T-helper 17 cell (primary cell): ENCODE results near the gene C1QB. TPM values are rescaled to one million over a fixed set of nuclear protein-coding genes. Genes with fewer than 3 reads are reported as not detected.

Experiments
- ATAC-seq: fragments of 150-1000 bp; cut with Tn5 transposase; 2 replicates; pipeline ENCODE4 v1.10.0; 2021; ENCODE audit warnings: mild to moderate bottlenecking, moderate library complexity
- DNase-seq, 3 donors: peaks; one replicate each; pipeline versions ENCODE4 v3.0.0 to v3.0.0-alpha.2; 2020 to 2021
- H3K9me3 ChIP-seq: one replicate; pipeline ENCODE4 v1.7.0; 2013; ENCODE audit warnings: low read length, mild to moderate bottlenecking; ENCODE audit not compliant: control insufficient read depth, poor library complexity, severe bottlenecking
- H3K27ac Mint-ChIP-seq: one replicate; pipeline ENCODE4 v1.8.0; 2022; ENCODE audit warnings: mild to moderate bottlenecking, moderate library complexity, mixed read lengths
- H3K27me3 Mint-ChIP-seq: one replicate; pipeline ENCODE4 v1.8.0; 2022; ENCODE audit warnings: mixed read lengths
- H3K36me3 Mint-ChIP-seq: one replicate; pipeline ENCODE4 v1.8.0; 2022; ENCODE audit warnings: low read depth, mixed read lengths
- H3K4me1 Mint-ChIP-seq: one replicate; pipeline ENCODE4 v1.8.0; 2022; ENCODE audit warnings: mild to moderate bottlenecking, mixed read lengths
- H3K4me3 Mint-ChIP-seq: one replicate; pipeline ENCODE4 v1.8.0; 2022; ENCODE audit warnings: mild to moderate bottlenecking, moderate library complexity, mixed read lengths
- total RNA-seq, 4 donors: library from RNA in 2 of 4; stranded (reverse) in 2 of 4; gene quantifications; one replicate each; pipeline ENCODE4 v1.2.3 and lab custom pipeline; 2022 to 2026

The C1QB gene, protein sequence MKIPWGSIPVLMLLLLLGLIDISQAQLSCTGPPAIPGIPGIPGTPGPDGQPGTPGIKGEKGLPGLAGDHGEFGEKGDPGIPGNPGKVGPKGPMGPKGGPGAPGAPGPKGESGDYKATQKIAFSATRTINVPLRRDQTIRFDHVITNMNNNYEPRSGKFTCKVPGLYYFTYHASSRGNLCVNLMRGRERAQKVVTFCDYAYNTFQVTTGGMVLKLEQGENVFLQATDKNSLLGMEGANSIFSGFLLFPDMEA
- total RNA-seq (not detected), total RNA-seq (lab: John Stamatoyannopoulos, UW) (0 to 0.12 reads per million in 2 donors)

DNA sequence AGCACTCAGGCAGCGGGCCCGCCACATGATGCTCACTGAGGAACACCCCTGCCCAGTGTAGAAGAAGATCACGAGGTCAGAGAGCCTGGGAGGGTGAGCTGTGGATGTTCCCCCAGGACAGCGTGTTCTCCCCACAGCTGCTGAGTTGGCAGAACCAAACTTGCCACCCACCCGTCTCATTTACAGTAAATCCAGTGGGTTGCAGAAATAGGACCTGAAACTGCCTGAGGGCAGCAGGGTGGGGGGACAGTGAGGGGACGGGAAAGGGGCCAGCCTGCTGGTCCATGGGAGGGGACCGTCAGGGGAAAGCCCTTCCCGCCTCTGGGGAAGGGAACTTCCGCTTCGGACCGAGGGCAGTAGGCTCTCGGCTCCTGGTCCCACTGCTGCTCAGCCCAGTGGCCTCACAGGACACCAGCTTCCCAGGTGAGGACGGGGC lies at the start of gene C1QB:
Gene C1QB (plus strand): TSS at position 356 of the 436 bp plus-strand sequence. CDS start 6,227 bp downstream, outside the sequence.
- peaks cover 72% of the 10 kb centered on the region for H3K27me3 Mint-ChIP-seq
- H3K4me1 Mint-ChIP-seq, result no peaks in the 10 kb centered on the region
- peak within 1 kb of the TSS; percentile 65 for H3K27ac Mint-ChIP-seq
- ATAC-seq, result no peak
- no peaks in the 10 kb centered on the region for H3K9me3 ChIP-seq
- DNase-seq, result no peak
- H3K4me3 Mint-ChIP-seq, result no peak within 1 kb of the TSS
- peaks cover 3% of the 10 kb centered on the region for H3K36me3 Mint-ChIP-seq

DNA sequence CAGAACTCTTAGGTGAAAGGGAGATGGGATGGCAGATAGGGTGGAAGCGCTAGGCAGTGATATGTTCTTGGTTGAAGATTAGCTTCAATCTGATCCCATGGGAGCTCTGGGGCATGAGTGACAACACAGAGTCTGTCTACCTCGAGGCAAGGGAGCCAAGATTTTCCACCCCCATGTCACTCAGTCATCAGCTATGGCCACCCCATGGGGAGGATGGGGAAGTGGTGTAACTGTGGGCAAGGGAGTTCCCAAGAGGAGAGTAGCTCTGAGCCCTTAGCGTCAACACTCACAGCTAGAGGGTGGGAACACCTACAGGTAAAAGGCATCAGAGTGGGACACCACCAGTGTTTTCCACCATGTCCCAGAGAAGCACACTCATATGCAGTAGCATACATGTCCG lies 46.9 kb upstream of the C1QB start:
- Mint-ChIP-seq H3K27me3 (peaks cover 58% of the 10 kb centered on the region), H3K27ac (no peak overlapping the region), H3K4me1 (no peaks in the 10 kb centered on the region), H3K4me3 (no peak overlapping the region), H3K36me3 (no peaks in the 10 kb centered on the region)
- DNase-seq (no peak), ATAC-seq (no peak)
- H3K9me3 ChIP-seq, result no peaks in the 10 kb centered on the region

DNA sequence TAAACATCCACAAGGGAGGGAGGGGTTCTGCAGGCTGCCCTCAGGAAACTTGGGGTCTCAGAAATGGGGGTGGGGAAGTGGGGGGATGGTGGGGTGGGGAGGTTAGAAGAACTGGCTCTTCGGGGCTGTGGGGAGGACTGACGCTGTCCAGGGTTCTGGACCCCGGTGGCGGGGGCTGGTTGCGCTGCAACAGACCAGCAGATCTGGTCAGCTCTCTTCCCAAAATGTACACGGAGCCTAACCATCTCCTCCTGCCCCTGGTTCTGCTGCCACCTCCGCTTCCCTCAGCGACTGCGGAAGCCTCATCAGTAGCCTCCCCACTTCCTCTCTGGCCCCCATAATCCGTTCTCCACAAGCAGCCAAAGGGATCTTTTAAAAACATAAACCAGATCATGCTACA lies 45.9 kb upstream of the C1QB start:
- DNase-seq, result no peak
- Mint-ChIP-seq H3K27ac (no peak overlapping the region), H3K4me1 (no peaks in the 10 kb centered on the region), H3K36me3 (no peaks in the 10 kb centered on the region), H3K4me3 (no peak overlapping the region), H3K27me3 (peaks cover 58% of the 10 kb centered on the region)
- ATAC-seq, result no peak
- H3K9me3 ChIP-seq, result no peaks in the 10 kb centered on the region

DNA sequence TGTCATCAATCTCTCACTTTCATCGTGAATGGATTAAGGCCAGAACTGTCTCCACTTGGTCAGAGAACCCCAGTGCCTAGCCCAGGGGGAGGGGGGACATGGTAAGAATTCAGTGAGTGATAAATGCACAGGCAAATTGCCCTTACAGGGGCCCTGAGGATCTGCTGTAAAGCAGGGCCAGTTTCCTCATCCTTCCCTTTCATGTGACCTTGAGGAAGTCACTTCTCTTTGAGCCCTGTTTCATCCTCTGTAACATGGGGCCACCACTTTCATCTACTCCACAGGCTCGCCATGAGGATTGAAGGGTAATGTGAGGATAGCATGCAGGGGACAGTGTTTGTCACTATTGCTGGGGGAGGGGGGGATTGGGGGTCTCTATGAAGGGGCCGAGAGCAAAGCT lies 44.7 kb upstream of the C1QB start:
- ATAC-seq (no peak), DNase-seq (no peak)
- Mint-ChIP-seq H3K4me1 (no peaks in the 10 kb centered on the region), H3K4me3 (no peak overlapping the region), H3K27me3 (peaks cover 63% of the 10 kb centered on the region), H3K27ac (no peak overlapping the region), H3K36me3 (no peaks in the 10 kb centered on the region)
- H3K9me3 ChIP-seq, result no peaks in the 10 kb centered on the region

DNA sequence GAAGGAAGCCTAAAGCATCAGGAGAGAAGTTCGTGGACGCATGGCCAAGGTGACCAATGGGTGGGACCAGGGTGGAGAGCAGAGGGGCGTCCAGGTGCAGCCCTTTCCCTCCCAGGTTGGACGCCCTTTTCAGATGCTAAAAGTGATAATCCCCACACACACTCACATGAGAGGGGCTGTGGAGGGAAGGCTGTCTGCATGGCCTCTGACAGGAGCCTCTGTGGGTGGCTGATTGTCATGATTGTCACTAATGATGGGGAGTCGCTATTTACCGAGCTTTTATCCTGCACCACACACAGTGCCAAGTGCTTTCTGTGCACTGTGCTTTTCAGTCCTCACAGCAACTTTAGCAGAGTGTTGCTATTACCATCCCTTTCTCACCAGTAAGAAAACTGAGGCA lies 43.7 kb upstream of the C1QB start:
- no peaks in the 10 kb centered on the region for H3K9me3 ChIP-seq
- no peaks in the 10 kb centered on the region for H3K4me1 Mint-ChIP-seq
- no peak overlapping the region for H3K4me3 Mint-ChIP-seq
- DNase-seq, result no peak
- no peak for ATAC-seq
- peaks cover 57% of the 10 kb centered on the region for H3K27me3 Mint-ChIP-seq
- no peak overlapping the region for H3K27ac Mint-ChIP-seq
- no peaks in the 10 kb centered on the region for H3K36me3 Mint-ChIP-seq

DNA sequence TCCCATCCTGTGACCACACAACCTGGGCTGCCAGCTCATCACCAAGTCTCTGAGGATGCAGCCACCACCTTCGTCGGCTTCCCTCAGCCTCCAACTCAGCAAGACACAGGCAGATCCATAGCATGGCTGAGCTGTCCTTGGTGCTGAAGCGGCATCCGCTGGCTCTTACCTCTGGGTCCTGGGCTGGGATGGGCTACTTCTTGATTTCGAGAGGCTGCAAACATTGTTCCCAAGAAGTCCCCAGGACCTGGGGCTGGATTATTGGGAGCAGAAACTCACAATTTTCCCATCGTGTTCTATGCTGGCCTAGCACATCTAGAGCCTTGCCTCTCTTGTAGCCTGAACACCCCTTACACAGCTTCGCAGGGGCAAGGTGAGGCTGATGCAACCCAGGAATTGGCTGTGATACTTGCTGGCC lies 41.5 kb upstream of the C1QB start:
- DNase-seq (no peak), ATAC-seq (no peak)
- Mint-ChIP-seq H3K4me3 (no peak overlapping the region), H3K36me3 (no peaks in the 10 kb centered on the region), H3K4me1 (no peaks in the 10 kb centered on the region), H3K27ac (no peak overlapping the region), H3K27me3 (peaks cover 53% of the 10 kb centered on the region)
- no peaks in the 10 kb centered on the region for H3K9me3 ChIP-seq

DNA sequence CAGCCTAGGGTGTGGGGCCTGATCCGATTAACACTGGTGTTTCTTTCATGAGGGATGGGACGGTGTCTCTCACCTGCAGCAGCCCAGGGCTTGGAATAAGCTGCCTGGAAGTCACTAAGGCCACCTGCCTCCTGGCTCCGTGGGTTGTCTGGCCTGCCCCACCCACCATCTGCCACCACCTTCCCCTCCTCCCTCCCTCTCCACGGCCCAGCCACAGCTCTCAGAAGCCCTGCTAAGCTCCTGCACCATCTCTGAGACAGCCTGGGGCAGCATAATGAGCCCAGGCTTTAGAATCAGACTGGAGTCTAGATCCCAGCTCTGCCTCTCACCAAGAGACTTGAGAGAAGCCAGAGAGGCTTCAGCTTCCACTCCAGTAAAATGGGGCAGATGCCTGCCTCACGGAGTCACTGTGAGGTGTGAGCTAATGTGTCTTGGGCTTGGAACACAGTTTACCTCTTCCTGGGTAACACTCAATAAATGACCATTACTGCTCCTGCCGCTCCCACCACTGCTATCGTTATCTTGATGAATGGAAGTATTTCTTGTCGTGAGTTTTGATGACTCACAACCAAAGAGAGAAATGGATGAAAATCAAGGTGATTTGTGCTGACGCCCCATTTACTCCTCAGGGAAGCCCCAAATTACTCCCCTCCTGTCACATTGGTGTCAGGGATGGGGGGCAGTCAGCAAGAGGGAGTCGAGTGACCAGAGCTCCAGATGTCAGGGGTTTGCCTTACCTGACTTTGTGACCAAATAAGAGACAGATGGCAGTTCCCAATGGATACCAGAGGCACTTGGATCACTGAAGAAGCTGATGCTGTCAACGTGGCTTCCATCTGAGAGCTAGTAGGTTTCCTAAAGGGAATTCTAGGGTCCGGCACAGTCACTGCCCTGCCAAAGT lies 40.1 kb upstream of the C1QB start:
- Mint-ChIP-seq H3K4me1 (no peaks in the 10 kb centered on the region), H3K27ac (no peak overlapping the region), H3K27me3 (peaks cover 54% of the 10 kb centered on the region), H3K4me3 (no peak overlapping the region), H3K36me3 (no peaks in the 10 kb centered on the region)
- no peak for DNase-seq
- no peaks in the 10 kb centered on the region for H3K9me3 ChIP-seq
- ATAC-seq, result no peak

DNA sequence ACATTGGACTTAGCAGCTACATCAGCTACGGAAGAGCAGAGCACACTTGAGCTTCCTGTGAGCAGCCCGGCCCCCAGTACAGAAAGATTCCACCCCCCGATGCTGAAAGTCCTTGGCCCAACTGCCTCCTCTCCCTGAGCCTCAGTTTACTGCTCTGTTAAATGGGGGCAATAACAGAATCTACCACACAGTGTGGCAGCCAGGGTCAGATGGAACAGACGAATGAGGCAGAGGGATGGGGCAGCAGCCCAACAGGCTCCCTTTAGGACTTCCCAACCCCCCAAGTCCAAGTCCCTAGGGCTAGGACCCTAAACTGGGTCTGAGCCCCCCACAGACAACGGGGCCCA lies 39.5 kb upstream of the C1QB start:
- no peak for ATAC-seq
- Mint-ChIP-seq H3K4me3 (no peak overlapping the region), H3K4me1 (no peaks in the 10 kb centered on the region), H3K36me3 (no peaks in the 10 kb centered on the region), H3K27me3 (peaks cover 50% of the 10 kb centered on the region), H3K27ac (no peak overlapping the region)
- no peaks in the 10 kb centered on the region for H3K9me3 ChIP-seq
- DNase-seq, result no peak

DNA sequence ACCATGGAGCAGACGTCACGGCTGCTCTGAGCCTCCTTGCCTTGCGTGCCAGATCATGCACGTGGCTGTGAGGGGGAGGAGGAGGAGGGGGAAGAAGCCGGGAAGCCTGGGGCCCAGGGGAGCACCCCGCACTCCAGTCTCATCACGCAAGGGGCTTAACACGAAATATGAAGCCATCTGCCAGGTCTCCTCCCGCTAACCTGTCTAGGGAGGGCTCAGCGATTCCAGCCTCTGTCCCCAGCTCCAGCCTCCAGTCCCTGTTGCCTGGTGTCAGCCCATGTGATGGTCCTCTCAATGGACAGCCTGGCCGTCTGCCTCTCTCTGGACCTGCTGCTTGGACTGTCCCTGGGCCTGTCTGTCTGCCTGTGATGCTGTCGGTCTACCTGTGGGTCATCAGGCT lies 39.1 kb upstream of the C1QB start:
- no peaks in the 10 kb centered on the region for H3K4me1 Mint-ChIP-seq
- H3K27ac Mint-ChIP-seq, result no peak overlapping the region
- DNase-seq (no peak), ATAC-seq (no peak)
- H3K4me3 Mint-ChIP-seq, result no peak overlapping the region
- peaks cover 50% of the 10 kb centered on the region for H3K27me3 Mint-ChIP-seq
- H3K36me3 Mint-ChIP-seq, result no peaks in the 10 kb centered on the region
- H3K9me3 ChIP-seq, result no peaks in the 10 kb centered on the region

DNA sequence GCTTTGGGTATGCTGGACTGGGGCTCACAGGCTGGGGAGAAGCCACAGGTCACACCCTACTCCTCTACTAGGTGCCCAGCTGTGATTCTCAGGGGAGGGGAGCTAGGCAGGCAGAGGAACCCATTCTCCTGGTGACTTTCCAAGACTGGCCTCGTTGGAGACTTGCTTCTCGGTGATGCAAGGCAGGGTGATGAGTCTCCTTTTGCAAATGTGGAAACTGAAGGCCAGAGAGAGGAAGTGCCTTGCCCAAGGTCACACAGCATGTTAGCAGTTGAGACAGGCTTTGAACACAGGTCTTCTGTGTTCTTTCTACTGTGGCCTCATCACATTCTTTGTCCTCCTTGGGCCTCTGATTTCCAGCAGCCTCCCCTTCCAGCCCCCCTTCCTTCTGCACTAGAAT lies 37.1 kb upstream of the C1QB start:
- Mint-ChIP-seq H3K27ac (no peak overlapping the region), H3K4me1 (no peaks in the 10 kb centered on the region), H3K4me3 (no peak overlapping the region), H3K36me3 (no peaks in the 10 kb centered on the region), H3K27me3 (peaks cover 53% of the 10 kb centered on the region)
- no peaks in the 10 kb centered on the region for H3K9me3 ChIP-seq
- no peak for ATAC-seq
- no peak for DNase-seq

DNA sequence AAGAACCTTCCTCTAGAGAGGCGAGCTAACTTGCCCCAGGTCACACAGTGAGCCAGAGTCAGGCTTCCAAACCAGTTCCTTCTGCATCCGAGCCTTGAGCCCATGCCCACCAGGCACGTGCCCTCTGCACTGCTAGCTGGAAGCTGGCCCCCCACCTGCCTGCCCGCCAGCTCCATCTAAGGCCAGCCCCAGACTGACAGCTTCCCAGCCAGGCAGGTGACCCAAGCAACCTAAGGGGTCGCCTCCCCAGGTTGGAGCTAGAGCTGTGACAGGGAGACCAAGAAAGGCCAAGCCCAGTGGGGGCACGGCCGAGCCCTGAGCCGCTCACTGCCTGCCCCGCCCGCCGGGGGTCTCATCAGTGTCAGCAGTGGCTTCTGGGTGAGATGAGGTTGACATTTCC lies 36.5 kb upstream of the C1QB start:
- ATAC-seq (no peak), DNase-seq (no peak)
- H3K27ac Mint-ChIP-seq, result no peak overlapping the region
- H3K4me3 Mint-ChIP-seq, result no peak overlapping the region
- H3K9me3 ChIP-seq, result no peaks in the 10 kb centered on the region
- no peaks in the 10 kb centered on the region for H3K4me1 Mint-ChIP-seq
- H3K36me3 Mint-ChIP-seq, result no peaks in the 10 kb centered on the region
- H3K27me3 Mint-ChIP-seq, result peaks cover 53% of the 10 kb centered on the region

DNA sequence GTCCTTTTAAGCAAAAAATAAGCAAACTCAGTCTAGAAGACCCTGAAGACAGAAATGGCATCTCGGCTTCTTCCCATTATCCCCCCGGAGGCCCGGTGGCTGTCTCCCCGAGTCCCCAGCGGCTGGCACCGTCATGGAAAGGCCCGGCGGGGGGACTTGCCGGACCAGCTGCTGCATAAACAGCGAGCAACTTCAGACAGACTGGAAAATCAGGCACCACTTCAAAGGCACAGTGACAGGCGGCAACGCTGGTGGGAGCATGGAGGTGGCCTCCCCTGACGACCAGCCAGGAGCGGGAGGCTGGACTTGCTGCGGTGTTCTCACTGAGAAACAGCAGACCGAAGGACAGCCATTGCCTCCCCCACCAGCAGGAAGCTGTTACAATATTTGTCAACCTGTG lies 35.0 kb upstream of the C1QB start:
- Mint-ChIP-seq H3K4me1 (no peaks in the 10 kb centered on the region), H3K36me3 (no peaks in the 10 kb centered on the region), H3K4me3 (no peak overlapping the region), H3K27ac (no peak overlapping the region), H3K27me3 (peaks cover 61% of the 10 kb centered on the region)
- DNase-seq (no peak), ATAC-seq (no peak)
- H3K9me3 ChIP-seq, result no peaks in the 10 kb centered on the region

DNA sequence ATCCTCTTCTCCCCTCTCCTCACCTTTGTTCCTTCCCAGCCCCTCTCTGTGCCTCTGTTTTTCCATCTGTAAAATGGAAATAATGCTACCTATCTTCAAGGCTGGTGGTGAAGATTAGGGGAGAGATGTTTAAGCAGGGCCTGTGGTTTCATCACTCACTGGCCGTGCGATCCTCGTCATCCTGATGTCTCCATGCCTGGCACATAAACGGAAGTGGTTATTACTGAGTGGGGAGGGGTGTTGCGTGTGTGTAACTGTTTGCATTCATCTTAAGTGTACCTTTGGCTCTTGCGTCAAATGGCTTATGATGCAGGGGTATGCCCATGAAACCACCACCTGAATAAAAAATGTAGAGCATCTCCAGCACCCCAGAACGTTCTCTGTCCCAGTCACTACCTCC lies 33.8 kb upstream of the C1QB start:
- ATAC-seq, result no peak
- Mint-ChIP-seq H3K4me1 (no peaks in the 10 kb centered on the region), H3K27ac (no peak overlapping the region), H3K36me3 (no peaks in the 10 kb centered on the region), H3K27me3 (peaks cover 61% of the 10 kb centered on the region), H3K4me3 (no peak overlapping the region)
- DNase-seq, result no peak
- H3K9me3 ChIP-seq, result no peaks in the 10 kb centered on the region

DNA sequence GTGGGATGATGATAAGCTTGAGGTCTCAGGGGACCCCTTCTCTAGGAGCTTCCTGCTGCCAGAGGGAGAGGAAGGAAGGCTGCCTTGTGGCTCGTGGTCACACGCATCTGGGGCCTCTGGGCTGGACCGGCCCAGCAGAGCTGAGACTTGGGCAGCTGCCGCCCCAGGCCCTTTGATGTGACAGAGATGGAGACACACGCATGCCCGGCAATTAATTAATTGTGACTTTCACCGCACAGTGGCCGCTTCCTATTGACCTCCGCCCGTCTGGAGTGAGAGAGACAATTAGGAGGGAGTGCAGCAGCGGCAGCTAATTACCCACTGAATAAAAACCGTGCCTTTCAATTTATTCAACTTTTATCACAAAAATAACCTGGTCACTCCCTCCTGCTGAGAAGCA lies 33.2 kb upstream of the C1QB start:
- no peaks in the 10 kb centered on the region for H3K9me3 ChIP-seq
- no peaks in the 10 kb centered on the region for H3K4me1 Mint-ChIP-seq
- no peak for DNase-seq
- H3K36me3 Mint-ChIP-seq, result no peaks in the 10 kb centered on the region
- H3K27me3 Mint-ChIP-seq, result peaks cover 61% of the 10 kb centered on the region
- H3K4me3 Mint-ChIP-seq, result no peak overlapping the region
- H3K27ac Mint-ChIP-seq, result no peak overlapping the region
- ATAC-seq, result no peak
